ENCODE results near the gene MRPL14. TPM values are rescaled to one million over a fixed set of nuclear protein-coding genes. Genes with fewer than 3 reads are reported as not detected.

MRPL14 gene
- total and polyA plus RNA-seq, 2 experiments from 2014 or later, result 62.6 to 191 TPM

DNA sequence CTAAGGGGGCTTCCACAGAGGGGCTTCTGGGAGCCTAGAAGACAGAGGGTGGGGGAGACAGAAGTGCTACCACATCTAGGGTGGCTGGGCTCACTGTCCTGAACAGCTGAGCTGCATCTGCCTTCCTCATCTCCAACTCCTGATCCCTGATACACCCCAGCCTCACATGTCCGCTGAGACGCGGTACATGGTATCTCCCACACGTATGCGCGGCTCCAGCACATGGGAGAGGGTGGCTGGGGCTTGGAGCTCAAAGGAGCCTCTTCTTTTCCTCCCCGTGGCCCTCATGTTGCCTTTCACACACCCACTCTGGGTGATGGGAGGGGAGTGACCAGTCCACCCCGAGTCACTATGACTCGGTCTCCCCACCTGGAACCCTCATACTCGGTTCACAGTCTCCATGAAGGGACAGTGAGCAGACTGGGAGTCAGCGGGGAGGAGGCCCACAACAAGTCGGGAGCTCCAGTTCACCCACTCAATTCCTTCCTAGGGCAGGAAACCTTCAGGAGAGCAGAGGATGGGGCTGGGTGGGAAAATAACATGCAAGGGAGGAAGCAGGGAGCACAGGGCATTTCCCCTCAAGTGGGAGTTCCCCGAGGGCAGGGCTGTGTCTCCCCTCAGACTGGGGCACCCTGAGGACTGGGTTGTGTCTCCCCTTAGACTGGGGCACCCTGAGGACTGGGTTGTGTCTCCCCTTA lies 61.7 kb downstream of the MRPL14 start:
- no peak for ATAC-seq
- Mint-ChIP-seq H3K27ac (no peak overlapping the region), H3K36me3 (ENCODE audit: low read depth) (no peaks in the 10 kb centered on the region), H3K27me3 (ENCODE audit: insufficient read depth, low read depth, poor library complexity) (peaks cover 6% of the 10 kb centered on the region), H3K4me3 (no peak overlapping the region), H3K4me1 (peaks cover 9% of the 10 kb centered on the region), H3K9me3 (no peaks in the 10 kb centered on the region)
- Histone ChIP-seq H3F3A (replicated peaks; ENCODE audit: low read depth) (no peaks in the 10 kb centered on the region), H3K27me3 (ENCODE audit: insufficient read depth) (no peaks in the 10 kb centered on the region), H4K20me1 (replicated peaks; ENCODE audit: insufficient read depth) (no peaks in the 10 kb centered on the region), H3K4me3 (no peak overlapping the region), H2AFZ (no peak overlapping the region), H3K4me2 (no peak overlapping the region), H3K36me3 (ENCODE audit: insufficient read depth) (no peaks in the 10 kb centered on the region), H3K4me1 (ENCODE audit: insufficient read depth) (no peaks in the 10 kb centered on the region), H3K27ac (ENCODE audit: low read depth) (no peak overlapping the region), H3K9me2 (ENCODE audit: insufficient read depth) (no peaks in the 10 kb centered on the region), H3K79me2 (replicated peaks; ENCODE audit: insufficient read depth) (no peaks in the 10 kb centered on the region)
- no peak for TF ChIP-seq JUNB (IDR thresholded peaks at IDR 0.05; ENCODE audit: unreplicated experiment)
- TF ChIP-seq CTCF (conservative IDR thresholded peaks at IDR 0.05; ENCODE audit: low read depth in 2 of 2), result no peak
- no peak for TF ChIP-seq EZH2 (IDR thresholded peaks at IDR 0.05; ENCODE audit: low read depth, unreplicated experiment)
- no peak for TF ChIP-seq STAT1 (IDR thresholded peaks at IDR 0.05; ENCODE audit: unreplicated experiment)
- TF ChIP-seq ZNF114 (CRISPR knock-in tag; IDR thresholded peaks at IDR 0.05), result no peak
- TF ChIP-seq ZNF331 (CRISPR knock-in tag; IDR thresholded peaks at IDR 0.05; ENCODE audit: low read depth), result no peak
- no peak for TF ChIP-seq CREB1 (CRISPR knock-in tag; IDR thresholded peaks at IDR 0.05; ENCODE audit: low read depth)
- TF ChIP-seq NANOG (IDR thresholded peaks at IDR 0.05; ENCODE audit: borderline replicate concordance), result no peak
- no peak for TF ChIP-seq EZH2phosphoT487 (IDR thresholded peaks at IDR 0.05; ENCODE audit: unreplicated experiment)
- TF ChIP-seq, protein P1, sequence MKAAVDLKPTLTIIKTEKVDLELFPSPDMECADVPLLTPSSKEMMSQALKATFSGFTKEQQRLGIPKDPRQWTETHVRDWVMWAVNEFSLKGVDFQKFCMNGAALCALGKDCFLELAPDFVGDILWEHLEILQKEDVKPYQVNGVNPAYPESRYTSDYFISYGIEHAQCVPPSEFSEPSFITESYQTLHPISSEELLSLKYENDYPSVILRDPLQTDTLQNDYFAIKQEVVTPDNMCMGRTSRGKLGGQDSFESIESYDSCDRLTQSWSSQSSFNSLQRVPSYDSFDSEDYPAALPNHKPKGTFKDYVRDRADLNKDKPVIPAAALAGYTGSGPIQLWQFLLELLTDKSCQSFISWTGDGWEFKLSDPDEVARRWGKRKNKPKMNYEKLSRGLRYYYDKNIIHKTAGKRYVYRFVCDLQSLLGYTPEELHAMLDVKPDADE (IDR thresholded peaks at IDR 0.05), result no peak
- TF ChIP-seq, protein P2, sequence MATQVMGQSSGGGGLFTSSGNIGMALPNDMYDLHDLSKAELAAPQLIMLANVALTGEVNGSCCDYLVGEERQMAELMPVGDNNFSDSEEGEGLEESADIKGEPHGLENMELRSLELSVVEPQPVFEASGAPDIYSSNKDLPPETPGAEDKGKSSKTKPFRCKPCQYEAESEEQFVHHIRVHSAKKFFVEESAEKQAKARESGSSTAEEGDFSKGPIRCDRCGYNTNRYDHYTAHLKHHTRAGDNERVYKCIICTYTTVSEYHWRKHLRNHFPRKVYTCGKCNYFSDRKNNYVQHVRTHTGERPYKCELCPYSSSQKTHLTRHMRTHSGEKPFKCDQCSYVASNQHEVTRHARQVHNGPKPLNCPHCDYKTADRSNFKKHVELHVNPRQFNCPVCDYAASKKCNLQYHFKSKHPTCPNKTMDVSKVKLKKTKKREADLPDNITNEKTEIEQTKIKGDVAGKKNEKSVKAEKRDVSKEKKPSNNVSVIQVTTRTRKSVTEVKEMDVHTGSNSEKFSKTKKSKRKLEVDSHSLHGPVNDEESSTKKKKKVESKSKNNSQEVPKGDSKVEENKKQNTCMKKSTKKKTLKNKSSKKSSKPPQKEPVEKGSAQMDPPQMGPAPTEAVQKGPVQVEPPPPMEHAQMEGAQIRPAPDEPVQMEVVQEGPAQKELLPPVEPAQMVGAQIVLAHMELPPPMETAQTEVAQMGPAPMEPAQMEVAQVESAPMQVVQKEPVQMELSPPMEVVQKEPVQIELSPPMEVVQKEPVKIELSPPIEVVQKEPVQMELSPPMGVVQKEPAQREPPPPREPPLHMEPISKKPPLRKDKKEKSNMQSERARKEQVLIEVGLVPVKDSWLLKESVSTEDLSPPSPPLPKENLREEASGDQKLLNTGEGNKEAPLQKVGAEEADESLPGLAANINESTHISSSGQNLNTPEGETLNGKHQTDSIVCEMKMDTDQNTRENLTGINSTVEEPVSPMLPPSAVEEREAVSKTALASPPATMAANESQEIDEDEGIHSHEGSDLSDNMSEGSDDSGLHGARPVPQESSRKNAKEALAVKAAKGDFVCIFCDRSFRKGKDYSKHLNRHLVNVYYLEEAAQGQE (IDR thresholded peaks at IDR 0.05; ENCODE audit: unreplicated experiment), result no peak
- DNase-seq (ENCODE audit: low spot score), result no peak

Measured in GM23338 (cell line).